HUDEP-2 (cell line): ENCODE data around the gene PTPRU.
"Not testable (repeated sequence)": the region's sequence is repeated elsewhere in the genome, so short reads cannot be mapped to it uniquely, and the experiment has no call there.

ENCODE experiments used
- DNase-seq, 76 experiments: peaks; one replicate each; lab custom pipeline; 2025; ENCODE audit not compliant: unreplicated experiment in 76 of 76; lab: John Stamatoyannopoulos, UW

PTPRU gene

DNA sequence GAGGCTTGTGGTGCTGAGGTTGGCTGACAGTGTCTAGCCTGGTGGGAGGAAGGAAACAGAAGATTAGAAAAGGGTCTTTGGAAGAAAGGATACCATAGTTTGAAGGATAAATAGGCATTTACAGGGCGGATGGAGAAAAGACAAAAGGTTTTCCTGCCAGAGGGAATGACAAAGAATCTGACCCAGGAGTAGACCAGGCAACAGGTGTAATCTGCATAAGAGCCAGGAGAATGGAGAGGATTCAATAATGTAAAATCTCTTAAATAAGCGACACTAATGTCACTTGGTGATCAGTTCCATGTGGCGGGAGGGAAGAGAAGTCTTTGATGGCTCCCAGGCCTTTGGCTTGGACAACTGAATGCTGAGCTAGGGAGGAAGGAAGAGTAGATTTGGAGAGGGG lies 15.0 kb upstream of the PTPRU start:
- DNase-seq, result no peak

DNA sequence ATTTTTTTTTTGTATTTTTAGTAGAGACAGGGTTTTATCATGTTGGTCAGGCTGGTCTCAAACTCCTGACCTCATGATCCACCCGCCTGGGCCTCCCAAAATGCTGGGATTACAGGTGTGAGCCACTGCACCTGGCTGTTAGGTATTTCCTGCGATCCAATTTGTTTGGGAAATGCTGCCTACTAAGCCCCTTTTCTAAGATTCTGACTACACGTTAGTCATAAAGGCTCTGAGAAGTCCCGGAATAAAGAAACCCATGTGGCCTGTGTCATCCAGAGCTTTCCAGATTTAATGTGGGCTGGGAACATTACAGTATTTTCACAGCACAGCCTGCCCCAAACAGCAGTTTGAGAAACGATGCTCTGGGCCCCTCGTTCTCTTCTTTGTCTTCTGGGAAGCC lies 14.1 kb upstream of the PTPRU start:
- DNase-seq, result not testable (repeated sequence)

DNA sequence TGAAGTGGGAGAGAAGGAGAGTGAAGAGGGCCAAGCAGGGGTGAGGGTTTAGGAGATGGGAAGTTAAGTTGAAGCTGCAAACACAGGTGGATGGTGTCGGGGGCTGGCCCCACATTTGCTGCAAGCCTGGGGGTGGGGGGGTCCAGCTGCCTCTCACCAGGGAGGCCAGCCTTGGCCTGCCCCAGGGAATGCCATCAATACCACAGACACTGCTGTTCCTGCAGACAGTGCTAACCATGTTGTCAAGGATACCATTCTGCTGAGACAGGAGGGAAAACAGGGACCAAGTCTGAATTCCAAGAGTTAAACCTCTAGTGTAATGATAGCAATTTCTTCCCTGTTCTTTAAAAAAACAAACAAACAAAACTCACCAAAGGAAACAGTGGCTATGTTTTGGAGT lies 13.6 kb upstream of the PTPRU start:
- no peak for DNase-seq

DNA sequence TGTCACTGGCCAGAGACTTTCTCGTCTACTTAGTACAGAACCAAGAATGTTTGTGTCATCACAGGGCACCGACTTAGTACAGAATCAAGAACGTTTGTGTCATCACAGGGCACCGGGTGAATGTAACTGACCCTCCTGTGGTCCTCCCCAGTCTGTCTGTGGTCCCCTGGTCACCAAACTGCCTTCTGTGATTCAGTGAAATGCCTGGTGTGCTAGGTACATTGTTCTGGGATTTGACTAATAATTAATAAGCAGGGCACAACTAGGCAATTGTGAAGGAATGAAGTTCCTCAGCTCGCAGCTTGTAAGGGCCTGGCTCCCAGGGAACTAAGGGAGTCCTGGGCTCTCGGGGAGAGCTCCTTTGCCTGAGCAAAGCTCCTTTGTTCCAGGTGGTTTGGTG lies 12.8 kb upstream of the PTPRU start:
- DNase-seq, result no peak

DNA sequence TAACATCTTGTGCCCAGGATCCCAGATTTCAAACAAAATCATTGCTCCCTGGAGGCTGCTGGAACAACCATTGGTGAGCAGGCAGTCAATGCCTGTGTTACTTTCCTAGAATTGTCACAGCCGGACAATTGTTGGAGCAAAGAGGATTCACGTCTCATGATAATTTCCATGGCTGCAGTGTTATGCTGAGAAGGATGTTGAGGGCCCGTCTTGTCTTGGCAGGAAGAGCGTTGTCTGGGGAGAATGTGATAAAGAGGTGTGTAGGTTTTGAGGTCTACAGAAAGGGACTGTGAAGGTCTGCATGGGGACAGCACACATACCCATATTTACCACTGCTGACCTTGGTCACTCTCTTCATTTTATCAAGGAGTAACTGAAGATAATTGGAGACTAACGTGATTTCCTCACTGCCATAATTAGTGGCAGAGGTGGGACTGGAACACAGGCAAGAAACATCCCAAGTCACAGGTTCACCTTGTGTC lies 11.9 kb upstream of the PTPRU start:
- peak in 4 of 76 experiments; percentile 5 to 21 (median 11) for DNase-seq

DNA sequence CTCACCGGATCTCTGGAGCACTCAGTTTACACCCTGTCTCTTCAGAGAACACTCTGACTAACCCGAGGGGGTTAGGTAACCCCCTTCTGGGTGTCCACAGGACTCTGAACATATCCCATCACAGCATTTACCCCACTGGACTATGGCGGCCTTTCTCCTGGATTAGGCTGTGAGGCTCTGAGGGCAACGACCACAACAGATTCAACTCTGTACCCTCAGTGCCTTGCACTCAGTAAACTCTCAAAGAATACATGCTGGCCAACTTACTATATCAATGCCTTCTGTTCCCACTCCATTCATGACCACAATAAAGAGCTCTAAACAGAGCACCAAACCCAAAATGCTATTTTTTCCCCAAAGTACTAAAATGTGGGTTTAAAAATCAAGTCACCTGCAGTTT lies 11.0 kb upstream of the PTPRU start:
- DNase-seq, result no peak

DNA sequence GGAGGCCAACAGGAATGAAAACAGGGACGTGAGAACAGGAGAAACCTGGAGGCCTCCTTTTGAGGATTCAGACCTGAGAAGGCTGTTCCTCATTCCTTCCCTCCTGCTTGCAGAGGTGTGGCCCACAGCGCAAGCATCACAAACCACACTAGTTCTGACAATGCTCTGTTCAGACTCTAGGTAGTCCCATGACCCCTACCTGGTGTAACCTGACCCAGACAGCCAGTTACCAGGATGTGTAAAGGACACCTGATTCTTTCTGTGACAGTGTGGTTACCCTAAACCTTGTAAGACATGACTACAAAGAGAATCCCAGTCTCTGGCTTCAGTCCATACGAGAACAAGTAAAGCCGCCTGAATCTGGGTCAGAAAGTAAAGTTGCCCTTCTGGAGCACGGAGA lies 8.8 kb upstream of the PTPRU start:
- DNase-seq, result no peak

DNA sequence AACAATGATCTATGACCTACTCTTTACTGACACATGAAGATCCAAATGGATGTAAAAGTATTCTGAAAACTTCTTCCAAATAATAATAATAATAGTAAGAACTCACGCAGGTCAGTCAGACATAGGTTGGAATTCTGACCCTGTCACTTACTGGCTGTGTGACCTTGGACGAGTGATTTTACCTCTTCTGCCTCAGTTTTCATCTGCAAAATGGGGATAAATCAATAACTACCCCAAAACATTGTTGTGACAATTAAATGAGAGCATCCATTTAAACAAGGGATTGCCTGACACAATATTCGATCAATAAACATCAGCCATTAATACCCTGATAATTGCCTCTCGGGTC lies 6.1 kb upstream of the PTPRU start:
- no peak for DNase-seq

DNA sequence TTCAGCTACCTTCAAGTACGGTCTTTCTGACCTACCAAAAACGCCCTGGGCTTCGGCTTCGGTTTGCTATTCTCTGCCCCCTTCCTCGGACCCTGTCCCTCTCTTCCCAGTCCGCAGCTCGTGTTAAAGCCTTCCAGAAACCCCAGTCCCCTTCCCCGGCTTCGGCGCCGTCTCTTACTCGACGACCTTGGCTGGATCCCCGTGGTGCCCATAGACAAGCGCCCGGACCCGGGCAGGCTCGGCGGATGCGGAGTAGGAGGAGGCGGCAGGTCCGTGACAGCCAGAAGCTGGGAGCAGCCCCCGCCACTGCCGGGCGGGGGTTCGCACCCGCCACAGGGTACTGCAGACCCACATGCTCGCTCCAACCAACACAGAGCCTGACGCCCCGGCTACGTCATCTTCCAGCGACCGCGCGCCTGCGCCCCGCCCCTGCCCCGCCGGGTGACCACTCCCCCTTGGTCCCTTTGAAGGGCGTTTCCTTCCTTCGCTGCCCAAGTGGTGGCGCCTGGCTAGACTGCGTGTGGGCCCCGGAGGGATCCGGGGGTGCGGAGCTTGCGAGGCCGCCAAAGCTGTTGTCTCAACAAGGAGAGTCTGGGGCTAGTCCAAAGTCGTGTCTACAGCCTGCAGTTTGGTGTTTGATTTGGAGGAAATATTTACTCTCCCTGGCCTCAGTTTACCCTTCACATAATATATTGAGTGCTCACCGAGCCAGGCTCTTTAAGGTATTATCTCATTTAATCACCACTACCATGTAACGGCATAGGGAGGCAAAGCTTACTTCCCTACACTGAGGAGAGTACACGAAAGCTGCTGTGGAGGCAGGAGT lies 5.6 kb upstream of the PTPRU start, which contains the start of gene MECR:
Gene MECR (minus strand): TSS at position 382 of the 826 bp plus-strand sequence. CDS start 28 bp downstream, at position 354.
- DNase-seq, result peak in 75 of 76 experiments; percentile 38 to 95 (median 87)

DNA sequence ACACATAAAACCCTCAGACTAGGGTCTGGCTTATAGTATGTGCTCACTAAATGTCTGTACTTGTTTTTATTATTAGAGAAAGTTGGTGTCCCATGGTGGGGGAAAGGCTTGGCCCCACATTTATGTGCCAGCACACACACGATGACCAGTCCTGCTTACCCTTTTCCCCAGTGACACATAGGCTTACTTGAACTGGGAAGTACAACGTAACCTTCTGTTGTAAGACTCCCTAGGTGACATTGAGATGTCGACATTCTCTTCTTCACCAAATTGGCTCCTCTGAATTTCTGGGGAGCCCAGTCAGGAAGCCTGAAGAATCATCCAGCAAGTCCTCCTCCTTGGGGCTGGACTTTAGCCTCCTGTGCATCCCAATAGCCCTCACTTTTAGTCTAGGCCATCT lies 3.9 kb upstream of the PTPRU start:
- no peak for DNase-seq

DNA sequence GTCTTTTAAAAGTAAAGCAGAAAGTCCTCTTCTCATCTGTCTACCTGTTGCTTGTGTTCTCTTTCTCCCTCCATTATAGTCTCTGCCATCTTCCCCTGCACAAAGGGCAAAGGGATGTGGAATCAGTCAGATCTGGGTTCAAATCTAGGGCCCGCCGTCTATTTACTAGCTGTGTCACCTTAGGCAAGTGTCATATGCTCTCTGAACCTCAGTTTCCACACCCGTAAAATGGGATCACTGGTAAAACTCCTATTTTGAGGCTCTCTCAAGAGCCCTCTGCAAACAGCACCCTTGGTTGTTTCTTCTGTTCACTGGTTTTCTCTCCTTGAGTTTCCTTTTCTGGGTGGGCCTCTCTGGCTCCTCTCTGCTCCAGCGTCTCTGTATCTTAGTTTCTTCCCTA lies 2.6 kb upstream of the PTPRU start:
- no peak for DNase-seq

DNA sequence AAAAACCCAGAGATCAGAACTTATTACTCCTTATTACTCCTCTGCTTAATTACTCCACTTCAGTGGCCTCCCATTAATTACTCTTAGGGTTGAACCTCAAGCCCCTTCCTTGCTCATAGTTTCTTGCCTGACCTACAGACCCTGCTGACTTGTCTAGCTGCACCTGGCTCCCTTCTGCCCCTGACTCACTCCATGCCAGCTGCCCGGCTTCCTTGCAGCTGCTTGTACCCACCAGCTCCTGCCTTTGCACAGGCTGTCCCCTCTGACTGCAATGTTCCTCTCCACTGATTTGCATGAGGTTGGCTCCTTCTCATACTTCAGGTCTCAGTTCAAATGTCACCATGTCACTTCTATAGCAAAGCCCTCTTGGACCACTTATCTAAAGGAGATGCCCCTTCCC lies 1.9 kb upstream of the PTPRU start:
- DNase-seq, result no peak

DNA sequence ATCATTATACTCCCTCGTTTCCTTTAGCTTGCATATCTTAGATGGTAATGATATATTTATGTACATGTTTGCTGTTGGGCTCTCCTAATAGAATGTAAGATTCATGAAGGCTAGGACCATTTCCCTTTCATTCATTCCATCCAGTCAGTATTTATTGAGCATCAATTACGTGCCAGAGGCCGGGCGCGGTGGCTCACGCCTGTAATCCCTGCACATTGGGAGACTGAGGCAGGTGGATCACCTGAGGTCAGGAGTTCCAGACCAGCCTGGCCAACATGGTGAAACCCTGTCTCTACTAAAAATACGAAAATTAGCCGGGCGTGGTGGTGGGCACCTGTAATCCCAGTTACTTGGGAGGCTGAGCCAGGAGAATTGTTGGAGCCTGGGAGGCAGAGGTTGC lies 1.4 kb upstream of the PTPRU start:
- not testable (repeated sequence) for DNase-seq

DNA sequence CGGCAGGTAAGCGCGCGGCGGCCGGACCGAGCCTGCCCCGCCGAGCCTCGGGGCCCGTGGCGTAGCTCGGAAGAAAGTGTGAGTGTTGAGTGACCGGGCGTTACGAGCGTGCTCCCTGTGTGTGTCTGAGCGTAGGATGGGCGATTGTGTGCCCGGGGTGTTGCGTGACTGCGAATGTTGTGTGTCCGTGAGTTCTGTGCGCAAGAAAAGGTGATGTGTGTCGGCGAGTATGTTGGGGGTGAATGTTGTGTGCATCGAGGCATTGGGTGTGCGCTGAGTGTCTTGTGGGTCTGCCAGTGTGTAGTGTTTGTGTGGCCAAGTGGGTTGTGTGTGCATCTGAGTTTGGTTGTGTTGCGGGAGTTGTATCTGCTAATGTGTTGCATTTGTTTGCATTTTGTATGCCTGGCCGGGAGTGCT lies 398 bp downstream of the PTPRU start:
- peak in 1 of 76 experiments; percentile 24 for DNase-seq

DNA sequence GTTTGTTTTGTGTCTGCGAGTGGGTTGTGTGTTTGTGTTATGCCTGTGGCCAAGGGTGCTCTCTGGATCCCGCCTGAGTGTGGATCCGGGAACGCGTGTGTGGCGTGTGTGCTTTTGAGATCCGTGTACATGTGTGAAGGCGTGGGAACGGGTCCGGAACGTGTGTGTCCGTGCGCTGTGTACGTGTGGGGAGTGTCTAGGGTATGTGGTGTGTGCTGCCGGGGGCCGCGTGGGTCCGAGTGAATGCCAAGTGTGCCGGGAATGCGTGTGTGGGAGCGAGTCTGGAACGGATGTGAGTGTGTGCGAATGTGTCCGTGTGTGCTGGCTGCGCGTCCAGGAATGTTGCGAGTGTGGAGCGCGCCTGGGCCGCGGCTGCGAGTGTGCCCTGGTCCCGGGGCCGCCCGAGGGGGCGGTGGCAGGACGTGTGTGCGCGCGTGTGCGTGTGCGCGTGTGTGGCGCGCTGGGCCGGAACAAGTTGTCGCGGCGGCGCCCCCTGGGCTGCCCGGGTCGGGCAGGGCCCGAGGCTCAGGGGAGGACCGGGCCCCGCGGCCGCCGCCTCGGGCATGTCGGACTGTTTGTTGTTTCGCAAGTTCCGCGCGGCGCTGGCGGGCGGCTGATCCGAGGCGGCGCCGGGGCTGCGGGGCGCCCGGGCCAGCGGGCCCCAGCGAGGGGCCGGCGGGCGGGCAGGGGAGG lies 953 bp downstream of the PTPRU start:
- no peak for DNase-seq

DNA sequence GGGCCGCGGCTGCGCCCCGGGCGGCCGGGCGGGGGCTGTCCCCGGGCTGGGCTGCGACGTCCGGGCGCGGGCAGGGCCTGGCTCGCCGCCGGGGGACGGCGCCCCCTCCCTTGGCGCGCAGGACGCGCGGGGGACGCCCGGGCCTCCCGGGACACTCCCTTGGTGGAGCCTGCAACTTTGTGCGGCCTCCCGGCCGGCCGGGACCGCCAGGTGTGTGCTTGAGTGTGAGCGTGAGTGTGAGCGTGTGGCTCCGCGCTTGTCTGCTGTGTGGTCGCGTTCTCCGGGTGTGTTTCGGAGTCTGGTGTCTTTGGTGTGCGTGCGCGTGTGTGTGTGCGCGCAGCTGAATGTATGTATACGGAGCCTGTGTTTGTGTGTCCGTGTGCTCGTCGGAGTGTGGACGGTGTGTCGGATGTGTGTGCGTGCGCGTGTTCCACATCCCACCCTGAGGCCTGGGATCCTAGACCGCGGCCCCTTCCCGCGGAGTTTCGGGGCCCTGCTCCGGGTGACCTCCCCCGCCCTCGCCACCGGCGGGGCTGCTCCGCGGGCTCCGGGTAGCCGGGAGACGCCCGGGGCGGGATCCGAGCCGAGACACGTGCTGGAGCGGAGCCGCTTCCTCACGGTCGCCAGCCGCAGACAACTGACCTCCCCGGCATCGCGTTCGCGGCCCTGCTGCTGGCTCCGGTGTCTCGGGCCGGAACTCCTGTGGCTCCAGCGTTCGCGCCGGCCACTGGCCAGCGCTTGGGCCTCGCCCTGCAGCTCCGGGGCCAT lies 1.7 kb downstream of the PTPRU start:
- peak in 3 of 76 experiments; percentile 7 to 21 (median 7) for DNase-seq

DNA sequence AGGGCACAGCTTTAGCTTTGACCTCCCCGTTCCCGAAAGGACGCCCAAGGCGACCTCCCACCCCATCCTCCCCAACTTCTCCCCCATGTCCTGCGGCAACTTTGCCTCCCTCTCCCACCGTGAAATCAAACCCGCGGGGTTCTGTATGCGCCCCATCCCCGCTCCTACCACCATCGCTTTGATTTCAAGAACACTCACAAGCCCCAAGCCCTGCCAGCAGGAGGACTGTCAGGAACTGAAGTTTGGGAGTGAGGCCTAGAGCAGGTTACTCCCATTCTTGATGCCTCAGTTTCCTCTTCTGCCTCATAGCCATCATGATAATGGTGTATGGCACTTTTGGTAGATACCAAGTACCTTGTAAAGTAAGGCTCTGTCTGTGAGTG lies 2.3 kb downstream of the PTPRU start:
- DNase-seq, result no peak

DNA sequence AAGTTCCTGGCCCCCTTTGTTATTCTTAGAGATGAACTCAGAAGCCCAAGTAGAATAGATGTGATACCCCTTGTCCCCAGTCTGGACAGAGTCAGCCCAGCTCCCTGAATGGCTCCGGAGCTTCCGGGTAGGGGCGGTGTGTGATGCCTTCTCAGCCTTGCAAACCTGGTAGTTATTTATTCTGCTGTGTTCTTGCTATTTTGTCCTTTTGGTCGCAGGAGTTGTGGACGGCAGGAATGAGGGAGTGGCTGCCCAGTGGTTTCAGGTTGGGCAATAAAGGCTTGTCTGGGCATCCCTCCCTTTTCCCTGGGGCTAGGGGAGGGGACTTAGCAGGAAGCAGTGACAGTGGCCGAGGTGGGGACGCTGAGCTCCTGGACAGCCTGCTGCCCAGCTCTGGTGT lies 2.8 kb downstream of the PTPRU start:
- no peak for DNase-seq

DNA sequence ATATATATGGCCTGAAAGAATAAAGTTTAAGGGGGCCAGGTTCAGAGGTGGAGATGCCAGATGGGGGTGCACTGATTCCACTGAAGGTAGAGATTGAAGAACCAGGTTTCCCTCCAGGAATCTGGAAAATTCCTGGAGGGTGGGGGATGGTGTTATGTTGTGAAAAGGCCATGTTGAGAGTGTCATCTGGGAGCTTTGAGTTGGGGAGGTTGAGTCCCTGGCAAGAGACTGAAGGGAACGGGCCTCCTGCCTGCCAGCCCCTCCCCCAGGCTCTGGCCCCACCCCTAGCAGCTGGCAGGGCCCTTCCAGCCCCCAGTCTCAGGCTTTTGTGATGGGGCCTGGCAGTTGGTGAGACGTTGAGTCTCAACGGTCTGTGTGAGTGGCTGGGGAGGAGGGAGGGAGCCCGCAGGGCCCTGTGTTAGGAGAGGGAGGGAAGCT lies 4.1 kb downstream of the PTPRU start:
- no peak for DNase-seq

DNA sequence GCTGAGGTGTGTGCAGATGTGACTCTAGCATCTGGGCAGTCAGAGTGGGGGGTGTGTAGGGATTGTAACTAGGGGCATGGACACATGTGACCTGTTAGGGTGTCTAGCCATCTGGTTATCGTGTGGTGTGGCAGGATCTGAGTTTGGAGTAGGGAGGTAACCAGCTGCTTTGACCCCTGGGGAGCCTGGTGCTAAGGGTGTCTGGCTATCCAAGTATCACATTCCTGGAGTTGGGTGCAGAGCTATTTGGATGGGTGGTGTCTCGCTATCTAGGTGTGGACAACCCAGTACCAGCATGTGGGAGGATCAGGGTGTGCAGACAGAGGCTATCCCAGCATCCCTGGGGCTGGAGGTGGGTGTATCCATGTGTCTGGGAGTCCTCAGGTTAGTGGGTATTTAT lies 4.7 kb downstream of the PTPRU start:
- no peak for DNase-seq
